Adrenal gland (tissue), 12 donors: Measurements from ENCODE around the gene THSD4. TPM values are rescaled to one million over a fixed set of nuclear protein-coding genes. Genes with fewer than 3 reads are reported as not detected.

ENCODE experiments used
- DNase-seq, 7 donors: peaks; one replicate each; pipeline ENCODE4 v3.0.0-alpha.2; 2019 to 2020
- H3K27ac ChIP-seq, 5 donors: fragments of 200-600 bp; sonication (generic) in 4 of 5; 1 replicate in 3 of 5; 2 replicates in 2 of 5; pipeline versions ENCODE4 v1.5.1 to v1.8.0; 2016 to 2020; ENCODE audit warnings: mild to moderate bottlenecking in 1 of 5
- H3K27me3 ChIP-seq: fragments of 200-600 bp; 2 replicates; pipeline ENCODE4 v1.8.0; 2021
- H3K36me3 ChIP-seq, 2 donors: fragments of 200-600 bp; replicated peaks in 1 of 2; 1 replicate in 1 of 2; 2 replicates in 1 of 2; pipeline versions ENCODE4 v1.5.1 to v1.8.0; 2018 to 2022
- H3K4me1 ChIP-seq, 2 donors: fragments of 200-600 bp; replicated peaks in 1 of 2; 1 replicate in 1 of 2; 2 replicates in 1 of 2; pipeline versions ENCODE4 v1.5.1 to v1.8.0; 2018 to 2021
- H3K4me3 ChIP-seq, 4 donors: fragments of 200-600 bp; sonication (generic) in 3 of 4; one replicate each; pipeline ENCODE4 v1.5.1; 2016 to 2018
- H3K9me3 ChIP-seq, 3 donors: fragments of 200-600 bp; sonication (generic) in 1 of 3; replicated peaks in 1 of 3; 1 replicate in 2 of 3; 2 replicates in 1 of 3; pipeline versions ENCODE4 v1.5.1 to v1.8.0; 2016 to 2021
- POLR2A ChIP-seq, 2 donors: fragments of 450-650 bp; IDR thresholded peaks; one replicate each; pipeline ENCODE4 v1.6.1; 2017; ENCODE audit warnings: antibody characterized with exemption in 2 of 2, mild to moderate bottlenecking in 2 of 2, moderate library complexity in 1 of 2
- WGBS, 4 donors: extraction: QIAGEN DNeasy Blood & Tissue Kit in 2 of 4; methylation state at CpG; one replicate each; pipeline versions ENCODE4 v1.1.5 to v1.1.7; 2013 to 2017; 5-methylcytosine and 5-hydroxymethylcytosine counted together
- intact Hi-C, 2 donors: fragments of 100-400 bp; cut with DNase I; formaldehyde crosslinking; loops; one replicate each; pipeline versions ENCODE4 v1.14.1 to v1.15.0; 2022 to 2023
- polyA plus RNA-seq, 3 donors: library from polyadenylated mRNA; stranded (reverse); fragments of 200-250 nt in 2 of 3; fragments of 350-450 nt in 1 of 3; fragmentation: Illumina TruSeq in 1 of 3; extraction: RNeasy Lipid Tissue Mini Kit (QIAGEN cat#74804) in 1 of 3; gene quantifications; one replicate each; pipeline ENCODE4 v1.2.3, GENCODE V29; 2013 to 2014
- total RNA-seq, 9 donors: library from RNA; depleted of rRNA in 4 of 9; stranded (reverse); fragments of >200 nt in 4 of 9; fragments of 120-200 nt in 1 of 9; fragmentation: NEBNext Ultra II Directional in 1 of 9; extraction: Animal tissue kit (Norgen Biotek cat#: 25700) in 1 of 9; gene quantifications; one replicate each; pipeline versions ENCODE4 v1.1.0 to v1.2.4, GENCODE V29; 2013 to 2023
- TF ChIP-seq, protein P1 (sequence below), 6 experiments: fragments of 450-650 bp in 4 of 6; fragments of 200-600 bp in 2 of 6; sonication (generic) in 1 of 6; IDR thresholded peaks; 1 replicate in 5 of 6; 2 replicates in 1 of 6; pipeline versions ENCODE4 v1.5.1 to v1.8.0; 2016 to 2021; ENCODE audit warnings: antibody characterized with exemption in 6 of 6, mild to moderate bottlenecking in 2 of 6, moderate library complexity in 1 of 6
- donor health status: healthy with polysubstance abuse.
- donor health status: Bipolar disorder and iron deficiency.
- donor health status: DM: yes; HTN: yes; CAD: no.
- donor health status: DM: no; HTN: no; CAD: no.
- donor health status: DM: no; HTN: no; CAD: no.
- donor health status: DM: yes; HTN: yes; CAD: no.

THSD4 gene
- total and polyA plus RNA-seq, 12 donors = 5.3 to 53.2 (median 23.2) TPM

DNA sequence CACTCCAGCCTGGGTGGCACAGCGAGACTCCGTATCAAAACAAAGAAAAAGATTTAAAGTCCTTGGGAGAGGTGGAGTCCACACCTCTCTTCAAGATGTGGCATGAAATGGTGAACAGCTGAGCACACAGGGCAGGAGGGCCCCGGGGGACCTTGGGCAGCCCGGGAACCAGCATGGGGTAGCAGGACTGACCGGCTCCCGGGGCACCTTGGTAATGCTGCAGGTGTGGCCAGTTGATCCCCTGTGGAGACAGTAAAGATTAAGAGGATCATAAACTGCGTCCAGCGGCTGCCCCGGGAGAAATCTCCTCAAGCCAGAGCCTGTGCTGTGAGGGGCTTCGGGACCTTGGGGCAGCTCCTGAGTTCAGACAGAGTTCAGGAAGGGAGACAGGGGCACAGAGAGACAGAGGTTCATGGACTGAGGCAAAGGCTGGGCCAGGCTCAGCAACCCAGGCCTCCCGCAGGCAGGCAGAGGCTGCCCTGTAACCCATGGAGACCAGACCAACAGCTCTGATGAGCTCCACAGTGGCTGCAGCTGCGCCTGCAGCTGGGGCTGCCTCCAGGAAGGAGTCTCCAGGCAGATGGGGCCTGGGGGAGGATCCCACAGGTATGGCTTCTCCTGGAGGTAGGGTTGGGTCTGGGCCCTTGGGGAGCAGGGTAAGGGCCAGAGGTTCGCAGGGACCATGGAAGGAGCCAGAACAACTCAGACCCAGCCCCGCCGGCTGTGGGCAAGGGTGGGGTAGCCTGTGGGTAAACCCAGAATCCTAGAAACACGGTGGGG, 695.2 kb downstream of the THSD4 start, which contains the start of gene NR2E3:
NR2E3 (plus strand) TSS at position 299 of the 780 bp plus-strand sequence; CDS start at position 489, 190 bp downstream.
- WGBS, 4 donors = 73 to 81% (median 78%) methylated on average over 10 to 16 of the region's 16 CpGs
- DNase-seq = no peak
- H3K27me3 ChIP-seq = no peaks in the 10 kb centered on the region
- peaks cover 0 to 8% of the 10 kb centered on the region in 2 donors for H3K4me1 ChIP-seq
- H3K9me3 ChIP-seq = no peaks in the 10 kb centered on the region
- H3K4me3 ChIP-seq = no peak within 1 kb of the TSS
- intact Hi-C loops = no loop called here
- TF ChIP-seq, protein P1, sequence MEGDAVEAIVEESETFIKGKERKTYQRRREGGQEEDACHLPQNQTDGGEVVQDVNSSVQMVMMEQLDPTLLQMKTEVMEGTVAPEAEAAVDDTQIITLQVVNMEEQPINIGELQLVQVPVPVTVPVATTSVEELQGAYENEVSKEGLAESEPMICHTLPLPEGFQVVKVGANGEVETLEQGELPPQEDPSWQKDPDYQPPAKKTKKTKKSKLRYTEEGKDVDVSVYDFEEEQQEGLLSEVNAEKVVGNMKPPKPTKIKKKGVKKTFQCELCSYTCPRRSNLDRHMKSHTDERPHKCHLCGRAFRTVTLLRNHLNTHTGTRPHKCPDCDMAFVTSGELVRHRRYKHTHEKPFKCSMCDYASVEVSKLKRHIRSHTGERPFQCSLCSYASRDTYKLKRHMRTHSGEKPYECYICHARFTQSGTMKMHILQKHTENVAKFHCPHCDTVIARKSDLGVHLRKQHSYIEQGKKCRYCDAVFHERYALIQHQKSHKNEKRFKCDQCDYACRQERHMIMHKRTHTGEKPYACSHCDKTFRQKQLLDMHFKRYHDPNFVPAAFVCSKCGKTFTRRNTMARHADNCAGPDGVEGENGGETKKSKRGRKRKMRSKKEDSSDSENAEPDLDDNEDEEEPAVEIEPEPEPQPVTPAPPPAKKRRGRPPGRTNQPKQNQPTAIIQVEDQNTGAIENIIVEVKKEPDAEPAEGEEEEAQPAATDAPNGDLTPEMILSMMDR (IDR thresholded peaks at IDR 0.05) = no peak
- no peak for TF ChIP-seq POLR2A (IDR thresholded peaks at IDR 0.05)
- H3K27ac ChIP-seq = no peak within 1 kb of the TSS
- no peaks in the 10 kb centered on the region for H3K36me3 ChIP-seq

DNA sequence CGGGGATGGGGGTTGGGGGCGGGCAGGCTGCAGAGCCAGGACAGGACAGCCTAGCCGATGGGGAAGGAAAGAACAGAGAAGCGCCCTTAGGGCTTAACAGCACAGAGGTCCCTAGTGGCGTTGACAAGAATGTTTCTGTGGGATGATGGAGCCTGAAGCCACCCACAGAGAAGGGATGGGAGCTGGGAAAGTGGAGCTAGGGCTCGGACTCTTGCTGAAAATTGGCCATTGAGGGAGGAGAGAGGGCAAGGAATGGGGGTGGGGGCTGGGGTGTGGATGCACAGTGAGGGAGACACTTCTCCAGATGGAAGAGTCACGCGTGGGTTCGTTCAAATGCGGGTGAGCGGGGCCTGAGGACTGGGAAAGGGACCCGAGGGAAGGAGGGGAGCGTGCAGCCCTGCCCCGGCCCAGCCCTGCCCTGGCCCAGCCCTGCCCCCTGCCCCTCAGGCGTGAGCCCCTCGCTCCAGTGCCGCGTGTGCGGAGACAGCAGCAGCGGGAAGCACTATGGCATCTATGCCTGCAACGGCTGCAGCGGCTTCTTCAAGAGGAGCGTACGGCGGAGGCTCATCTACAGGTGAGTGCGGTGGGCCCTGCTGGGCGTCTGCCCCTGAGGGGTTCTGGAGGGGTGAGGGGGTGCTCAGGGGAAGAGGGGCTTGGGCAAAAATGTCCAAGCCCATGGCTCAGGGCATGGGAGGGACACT, 695.9 kb downstream of the THSD4 start:
- TF ChIP-seq, protein P1 (IDR thresholded peaks at IDR 0.05) = no peak
- no peak for TF ChIP-seq POLR2A (IDR thresholded peaks at IDR 0.05)
- Histone ChIP-seq H3K27me3 (no peaks in the 10 kb centered on the region), H3K9me3 (no peaks in the 10 kb centered on the region), H3K27ac (no peak overlapping the region), H3K4me1 (peaks cover 0 to 5% of the 10 kb centered on the region in 2 donors), H3K36me3 (no peaks in the 10 kb centered on the region), H3K4me3 (no peak overlapping the region)
- intact Hi-C loops = no loop called here
- WGBS, 4 donors = 86 to 88% (median 88%) methylated on average over 17 to 27 of the region's 27 CpGs
- DNase-seq = no peak

DNA sequence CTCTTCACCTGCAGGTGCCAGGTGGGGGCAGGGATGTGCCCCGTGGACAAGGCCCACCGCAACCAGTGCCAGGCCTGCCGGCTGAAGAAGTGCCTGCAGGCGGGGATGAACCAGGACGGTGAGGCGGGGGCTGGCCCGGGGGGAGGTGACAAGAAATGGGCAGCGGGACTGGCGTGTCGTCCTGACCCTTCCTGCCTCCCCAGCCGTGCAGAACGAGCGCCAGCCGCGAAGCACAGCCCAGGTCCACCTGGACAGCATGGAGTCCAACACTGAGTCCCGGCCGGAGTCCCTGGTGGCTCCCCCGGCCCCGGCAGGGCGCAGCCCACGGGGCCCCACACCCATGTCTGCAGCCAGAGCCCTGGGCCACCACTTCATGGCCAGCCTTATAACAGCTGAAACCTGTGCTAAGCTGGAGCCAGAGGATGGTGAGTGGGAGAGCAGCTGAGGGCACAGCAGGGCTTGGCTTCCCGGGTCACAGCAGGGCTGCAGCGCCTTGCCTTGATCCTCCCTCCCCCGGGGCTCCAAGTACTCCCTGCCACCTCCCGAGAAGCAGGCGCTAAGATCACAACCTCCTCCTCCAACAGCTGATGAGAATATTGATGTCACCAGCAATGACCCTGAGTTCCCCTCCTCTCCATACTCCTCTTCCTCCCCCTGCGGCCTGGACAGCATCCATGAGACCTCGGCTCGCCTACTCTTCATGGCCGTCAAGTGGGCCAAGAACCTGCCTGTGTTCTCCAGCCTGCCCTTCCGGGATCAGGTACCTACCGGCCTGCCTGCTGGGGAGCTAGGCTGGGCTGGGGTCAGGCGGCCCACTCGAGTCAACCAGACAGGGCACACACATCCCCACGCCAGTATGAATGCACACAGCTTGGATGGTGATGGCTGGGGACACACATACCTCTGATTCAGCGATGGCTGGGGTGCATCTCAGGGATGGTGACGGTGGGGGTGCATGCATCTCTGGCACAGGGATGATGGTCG, 696.8 kb downstream of the THSD4 start:
- no peak for DNase-seq
- H3K27ac ChIP-seq = no peak overlapping the region
- no peaks in the 10 kb centered on the region for H3K27me3 ChIP-seq
- intact Hi-C loops = no loop called here
- TF ChIP-seq, protein P1 (IDR thresholded peaks at IDR 0.05) = no peak
- TF ChIP-seq POLR2A (IDR thresholded peaks at IDR 0.05) = no peak
- WGBS, 4 donors = 91 to 93% (median 92%) methylated on average over 26 to 38 of the region's 38 CpGs
- no peaks in the 10 kb centered on the region for H3K4me1 ChIP-seq
- H3K4me3 ChIP-seq = no peak overlapping the region
- H3K9me3 ChIP-seq = no peaks in the 10 kb centered on the region
- no peaks in the 10 kb centered on the region for H3K36me3 ChIP-seq
